K562 (cell line): ENCODE measurements around the gene ENOSF1. TPM values are rescaled to one million over a fixed set of nuclear protein-coding genes. Genes with fewer than 3 reads are reported as not detected.

Source experiments
- BMI1 ChIP-seq: fragments of 150-350 bp; IDR thresholded peaks from 2 replicates; pipeline ENCODE4 v1.6.1; 2014; ENCODE audit warnings: low read length
- CREB1 ChIP-seq, 2 experiments: sonication (generic) in 1 of 2; formaldehyde crosslinking in 1 of 2; IDR thresholded peaks; 2 replicates each; pipeline versions ENCODE4 v1.6.1 to v1.8.0; 2012 to 2022; ENCODE audit warnings: inconsistent platforms in 1 of 2, mild to moderate bottlenecking in 1 of 2, missing genetic modification reagents in 1 of 2, moderate library complexity in 1 of 2
- KLF6 ChIP-seq: fragments of 250-450 bp; sonication (Bioruptor Pico); IDR thresholded peaks from 2 replicates; pipeline ENCODE4 v1.4.0; 2020; ENCODE audit warnings: mild to moderate bottlenecking, moderate library complexity, borderline replicate concordance
- LEF1 ChIP-seq: fragments of 450-650 bp; IDR thresholded peaks from 2 replicates; pipeline ENCODE4 v1.6.1; 2016; ENCODE audit warnings: mild to moderate bottlenecking
- MCM7 ChIP-seq, 2 experiments: fragments of 450-650 bp; IDR thresholded peaks; 2 replicates each; pipeline ENCODE4 v1.6.1; 2016 to 2018
- NFXL1 ChIP-seq: fragments of 450-650 bp; formaldehyde crosslinking; IDR thresholded peaks from 2 replicates; pipeline ENCODE4 v1.4.0; 2021; ENCODE audit warnings: mild to moderate bottlenecking
- NR1H2 ChIP-seq: sonication (generic); formaldehyde crosslinking; IDR thresholded peaks from 2 replicates; pipeline ENCODE4 v1.4.0; 2020; ENCODE audit warnings: mild to moderate bottlenecking, missing genetic modification reagents
- SIX5 ChIP-seq, 2 experiments: IDR thresholded peaks; 2 replicates each; pipeline ENCODE4 v1.6.1; 2011; ENCODE audit warnings: low read length in 2 of 2, borderline replicate concordance in 1 of 2, low read depth in 1 of 2, mild to moderate bottlenecking in 1 of 2, moderate library complexity in 1 of 2; ENCODE audit not compliant: insufficient read depth in 1 of 2
- TAL1 ChIP-seq: fragments of 450-650 bp; IDR thresholded peaks from 2 replicates; pipeline ENCODE4 v1.6.1; 2016; ENCODE audit warnings: mild to moderate bottlenecking
- TSC22D4 ChIP-seq: fragments of 450-650 bp; IDR thresholded peaks from 2 replicates; pipeline ENCODE4 v1.6.1; 2016; ENCODE audit warnings: missing genetic modification characterization, missing biosample characterization, control low read depth
- ZBTB7A ChIP-seq: IDR thresholded peaks from 2 replicates; pipeline ENCODE4 v1.6.1; 2011; ENCODE audit warnings: low read depth, mild to moderate bottlenecking, low read length, moderate library complexity, borderline replicate concordance; ENCODE audit not compliant: control insufficient read depth
- polyA plus RNA-seq, 8 experiments: library from polyadenylated mRNA; depleted of rRNA in 4 of 8; stranded (reverse) in 5 of 8; unstranded in 3 of 8; fragments of >200 nt; fragmentation: Nextera tagmentation in 2 of 8; fragmentation: Illumina TruSeq in 1 of 8; extraction: Ambion mirVana in 2 of 8; extraction: Trizol in 1 of 8; gene quantifications; 2 replicates each; pipeline versions ENCODE4 v1.2.1 to v1.2.3, GENCODE V29; 2011 to 2014; ENCODE audit warnings: inconsistent platforms in 1 of 8, missing spikeins in 1 of 8
- total RNA-seq, 7 experiments: library from RNA; depleted of rRNA in 6 of 7; stranded (reverse); fragments of >200 nt in 6 of 7; fragmentation: Illumina TruSeq in 2 of 7; extraction: Trizol in 2 of 7; gene quantifications; 2 replicates each; pipeline versions ENCODE4 v1.2.1 to v1.2.3, GENCODE V29; 2011 to 2021; ENCODE audit warnings: low replicate concordance in 1 of 7
- TF ChIP-seq, protein P1 (sequence below): sonication (generic); formaldehyde crosslinking; IDR thresholded peaks from 2 replicates; pipeline ENCODE4 v1.8.1; 2023; ENCODE audit warnings: mild to moderate bottlenecking, missing genetic modification reagents, moderate library complexity
- TF ChIP-seq, protein P2 (sequence below): fragments of 200-400 bp; formaldehyde crosslinking; IDR thresholded peaks from 2 replicates; pipeline ENCODE4 v1.6.1; 2017; ENCODE audit warnings: mild to moderate bottlenecking, low read depth, low read length, moderate library complexity
- TF ChIP-seq, protein P3 (sequence below): fragments of 200-800 bp; sonication (Bioruptor generic); IDR thresholded peaks from 2 replicates; pipeline ENCODE4 v1.6.1; 2017; ENCODE audit warnings: missing genetic modification characterization, missing compliant biosample characterization
- TF ChIP-seq, protein P4 (sequence below), 2 experiments: fragments of 450-650 bp; conservative IDR thresholded peaks; 2 replicates each; pipeline ENCODE4 v1.6.1; 2017; ENCODE audit warnings: mild to moderate bottlenecking in 2 of 2, moderate library complexity in 2 of 2

ENOSF1 gene
- total and polyA plus RNA-seq, 9 of the 15 experiments (the other 6 are each of a cell fraction or from before 2014, with no cell fraction given), result 15.5 to 66.4 (median 46.5) TPM

DNA sequence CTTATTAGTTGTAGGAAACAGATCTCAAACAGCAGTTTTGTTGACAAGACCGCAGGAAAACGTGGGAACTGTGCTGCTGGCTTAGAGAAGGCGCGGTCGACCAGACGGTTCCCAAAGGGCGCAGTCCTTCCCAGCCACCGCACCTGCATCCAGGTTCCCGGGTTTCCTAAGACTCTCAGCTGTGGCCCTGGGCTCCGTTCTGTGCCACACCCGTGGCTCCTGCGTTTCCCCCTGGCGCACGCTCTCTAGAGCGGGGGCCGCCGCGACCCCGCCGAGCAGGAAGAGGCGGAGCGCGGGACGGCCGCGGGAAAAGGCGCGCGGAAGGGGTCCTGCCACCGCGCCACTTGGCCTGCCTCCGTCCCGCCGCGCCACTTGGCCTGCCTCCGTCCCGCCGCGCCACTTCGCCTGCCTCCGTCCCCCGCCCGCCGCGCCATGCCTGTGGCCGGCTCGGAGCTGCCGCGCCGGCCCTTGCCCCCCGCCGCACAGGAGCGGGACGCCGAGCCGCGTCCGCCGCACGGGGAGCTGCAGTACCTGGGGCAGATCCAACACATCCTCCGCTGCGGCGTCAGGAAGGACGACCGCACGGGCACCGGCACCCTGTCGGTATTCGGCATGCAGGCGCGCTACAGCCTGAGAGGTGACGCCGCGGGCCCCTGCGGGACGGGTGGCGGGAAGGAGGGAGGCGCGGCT lies 55.0 kb downstream of the ENOSF1 start, which contains the start of gene TYMS (continued):
- TF ChIP-seq, protein P1, sequence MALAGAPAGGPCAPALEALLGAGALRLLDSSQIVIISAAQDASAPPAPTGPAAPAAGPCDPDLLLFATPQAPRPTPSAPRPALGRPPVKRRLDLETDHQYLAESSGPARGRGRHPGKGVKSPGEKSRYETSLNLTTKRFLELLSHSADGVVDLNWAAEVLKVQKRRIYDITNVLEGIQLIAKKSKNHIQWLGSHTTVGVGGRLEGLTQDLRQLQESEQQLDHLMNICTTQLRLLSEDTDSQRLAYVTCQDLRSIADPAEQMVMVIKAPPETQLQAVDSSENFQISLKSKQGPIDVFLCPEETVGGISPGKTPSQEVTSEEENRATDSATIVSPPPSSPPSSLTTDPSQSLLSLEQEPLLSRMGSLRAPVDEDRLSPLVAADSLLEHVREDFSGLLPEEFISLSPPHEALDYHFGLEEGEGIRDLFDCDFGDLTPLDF (CRISPR knock-in tag), result peak; percentile 46; the same call in 1 of the 2 replicates
- no peak for TF ChIP-seq BMI1
- TF ChIP-seq KLF6 (CRISPR knock-in tag), result no peak
- TF ChIP-seq CREB1 (IDR thresholded peaks at IDR 0.05), result no peak
- no peak for TF ChIP-seq CREB1 (CRISPR knock-in tag; IDR thresholded peaks at IDR 0.05)
- TF ChIP-seq NFXL1 (CRISPR knock-in tag), result no peak
- peak; percentile 95 for TF ChIP-seq ZBTB7A
- TF ChIP-seq MCM7 (IDR thresholded peaks at IDR 0.05), result no peak
- TF ChIP-seq TSC22D4 (tag), result no peak
- 0 out of 2 replicates have a peak, but pooled peaks have one; percentile 71 for TF ChIP-seq NR1H2 (CRISPR knock-in tag)
- TF ChIP-seq SIX5 (IDR thresholded peaks at IDR 0.05; ENCODE audit: borderline replicate concordance in 1 of 2, insufficient read depth in 1 of 2, low read depth in 1 of 2, low read length in 2 of 2), result no peak
- TF ChIP-seq, protein P2, sequence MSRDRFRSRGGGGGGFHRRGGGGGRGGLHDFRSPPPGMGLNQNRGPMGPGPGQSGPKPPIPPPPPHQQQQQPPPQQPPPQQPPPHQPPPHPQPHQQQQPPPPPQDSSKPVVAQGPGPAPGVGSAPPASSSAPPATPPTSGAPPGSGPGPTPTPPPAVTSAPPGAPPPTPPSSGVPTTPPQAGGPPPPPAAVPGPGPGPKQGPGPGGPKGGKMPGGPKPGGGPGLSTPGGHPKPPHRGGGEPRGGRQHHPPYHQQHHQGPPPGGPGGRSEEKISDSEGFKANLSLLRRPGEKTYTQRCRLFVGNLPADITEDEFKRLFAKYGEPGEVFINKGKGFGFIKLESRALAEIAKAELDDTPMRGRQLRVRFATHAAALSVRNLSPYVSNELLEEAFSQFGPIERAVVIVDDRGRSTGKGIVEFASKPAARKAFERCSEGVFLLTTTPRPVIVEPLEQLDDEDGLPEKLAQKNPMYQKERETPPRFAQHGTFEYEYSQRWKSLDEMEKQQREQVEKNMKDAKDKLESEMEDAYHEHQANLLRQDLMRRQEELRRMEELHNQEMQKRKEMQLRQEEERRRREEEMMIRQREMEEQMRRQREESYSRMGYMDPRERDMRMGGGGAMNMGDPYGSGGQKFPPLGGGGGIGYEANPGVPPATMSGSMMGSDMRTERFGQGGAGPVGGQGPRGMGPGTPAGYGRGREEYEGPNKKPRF, result no peak
- no peak for TF ChIP-seq TAL1
- TF ChIP-seq, protein P3, sequence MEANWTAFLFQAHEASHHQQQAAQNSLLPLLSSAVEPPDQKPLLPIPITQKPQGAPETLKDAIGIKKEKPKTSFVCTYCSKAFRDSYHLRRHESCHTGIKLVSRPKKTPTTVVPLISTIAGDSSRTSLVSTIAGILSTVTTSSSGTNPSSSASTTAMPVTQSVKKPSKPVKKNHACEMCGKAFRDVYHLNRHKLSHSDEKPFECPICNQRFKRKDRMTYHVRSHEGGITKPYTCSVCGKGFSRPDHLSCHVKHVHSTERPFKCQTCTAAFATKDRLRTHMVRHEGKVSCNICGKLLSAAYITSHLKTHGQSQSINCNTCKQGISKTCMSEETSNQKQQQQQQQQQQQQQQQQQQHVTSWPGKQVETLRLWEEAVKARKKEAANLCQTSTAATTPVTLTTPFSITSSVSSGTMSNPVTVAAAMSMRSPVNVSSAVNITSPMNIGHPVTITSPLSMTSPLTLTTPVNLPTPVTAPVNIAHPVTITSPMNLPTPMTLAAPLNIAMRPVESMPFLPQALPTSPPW, result peak; percentile 60
- TF ChIP-seq, protein P4, sequence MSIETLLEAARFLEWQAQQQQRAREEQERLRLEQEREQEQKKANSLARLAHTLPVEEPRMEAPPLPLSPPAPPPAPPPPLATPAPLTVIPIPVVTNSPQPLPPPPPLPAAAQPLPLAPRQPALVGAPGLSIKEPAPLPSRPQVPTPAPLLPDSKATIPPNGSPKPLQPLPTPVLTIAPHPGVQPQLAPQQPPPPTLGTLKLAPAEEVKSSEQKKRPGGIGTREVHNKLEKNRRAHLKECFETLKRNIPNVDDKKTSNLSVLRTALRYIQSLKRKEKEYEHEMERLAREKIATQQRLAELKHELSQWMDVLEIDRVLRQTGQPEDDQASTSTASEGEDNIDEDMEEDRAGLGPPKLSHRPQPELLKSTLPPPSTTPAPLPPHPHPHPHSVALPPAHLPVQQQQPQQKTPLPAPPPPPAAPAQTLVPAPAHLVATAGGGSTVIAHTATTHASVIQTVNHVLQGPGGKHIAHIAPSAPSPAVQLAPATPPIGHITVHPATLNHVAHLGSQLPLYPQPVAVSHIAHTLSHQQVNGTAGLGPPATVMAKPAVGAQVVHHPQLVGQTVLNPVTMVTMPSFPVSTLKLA (conservative IDR thresholded peaks at IDR 0.05), result peak; percentile 63 to 75
- peak; percentile 36; the same call in 1 of the 2 replicates for TF ChIP-seq LEF1
